ENCODE measurements around the gene DEFB110. TPM values are rescaled to one million over a fixed set of nuclear protein-coding genes. Genes with fewer than 3 reads are reported as not detected.

DEFB110 gene
- total RNA-seq, 1 donor: not detected

GRCh38 chr6:49969605-49970004 lies 52.2 kb downstream of the DEFB110 start, which contains the start of gene DEFB113:
Gene DEFB113 (minus strand): TSS chr6:49969625. CDS start chr6:49969625, 0 bp downstream.
- TF ChIP-seq CTCF (IDR thresholded peaks at IDR 0.05; ENCODE audit: insufficient read depth, low read depth, low read length): no peak
- no peak within 1 kb of the TSS for H3K4me3 ChIP-seq (ENCODE audit: low read depth, low read length)
- DNase-seq (ENCODE audit: low read depth): no peak

Other genes starting within 250 kb of the DEFB110 start
- gene PGK2, start 234.7 kb downstream of the DEFB110 start, total RNA-seq: not detected in 2 replicates
- gene CRISP1, start 155.5 kb downstream of the DEFB110 start, total RNA-seq: not detected in 2 replicates
- not detected in 2 replicates for gene DEFB114, start 57.8 kb downstream of the DEFB110 start, total RNA-seq
- gene DEFB113, start 52.4 kb downstream of the DEFB110 start, total RNA-seq: not detected in 2 replicates
- not detected in 2 replicates for gene DEFB112, start 27.9 kb upstream of the DEFB110 start, total RNA-seq

Data from fibroblast of villous mesenchyme (primary cell).